HG03139 (cell line): Measurements from ENCODE around the gene SOX5.
"Not testable (repeated sequence)": the region's sequence is repeated elsewhere in the genome, so short reads cannot be mapped to it uniquely, and the experiment has no call there.

ENCODE experiments used
- ATAC-seq: cut with Tn5 transposase; IDR thresholded peaks from one replicate; pipeline ENCODE4 v1.9.1; 2021; ENCODE audit not compliant: unreplicated experiment

Gene SOX5

GRCh38 chr12:23909551-23909950 is 39.9 kb downstream of the SOX5 start:
- no peak for ATAC-seq

DNA sequence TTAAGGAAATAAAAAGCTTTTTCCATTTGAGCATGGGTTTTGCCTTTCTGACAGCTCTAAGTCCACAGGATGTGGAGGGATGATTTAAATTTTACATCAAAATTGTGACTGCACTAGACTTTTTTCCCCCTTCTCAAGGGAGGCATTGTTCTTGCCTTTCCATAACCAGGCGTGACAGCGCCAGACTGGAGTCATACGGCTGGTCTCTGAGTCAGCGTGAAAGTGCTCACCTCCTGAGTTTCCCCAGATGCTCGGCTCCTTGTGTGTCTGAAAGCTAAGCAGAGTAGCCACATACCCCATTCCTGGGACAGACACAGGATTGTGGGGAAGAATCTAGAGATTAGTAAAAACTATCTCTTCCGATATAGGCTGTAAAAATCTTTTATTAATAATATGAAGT is 43.1 kb downstream of the SOX5 start:
- ATAC-seq: no peak

DNA sequence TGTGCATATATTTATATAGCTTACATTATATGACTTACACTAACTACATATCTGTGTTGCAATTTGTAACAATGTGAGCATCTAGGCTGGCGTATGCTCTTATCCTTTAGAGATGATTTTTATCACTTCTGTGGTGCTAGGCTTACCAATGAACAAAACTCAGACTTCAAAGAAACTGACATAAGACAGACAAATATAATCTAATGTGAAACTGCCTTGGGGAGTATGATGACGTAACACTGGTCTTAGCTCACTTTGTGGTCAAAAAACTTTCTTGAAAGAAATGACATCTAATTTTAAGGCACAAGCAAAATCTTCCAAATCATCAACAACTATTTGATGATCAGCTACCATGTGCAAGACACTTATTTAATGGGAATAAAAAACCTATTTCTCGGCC is 50.0 kb downstream of the SOX5 start:
- ATAC-seq: no peak

DNA sequence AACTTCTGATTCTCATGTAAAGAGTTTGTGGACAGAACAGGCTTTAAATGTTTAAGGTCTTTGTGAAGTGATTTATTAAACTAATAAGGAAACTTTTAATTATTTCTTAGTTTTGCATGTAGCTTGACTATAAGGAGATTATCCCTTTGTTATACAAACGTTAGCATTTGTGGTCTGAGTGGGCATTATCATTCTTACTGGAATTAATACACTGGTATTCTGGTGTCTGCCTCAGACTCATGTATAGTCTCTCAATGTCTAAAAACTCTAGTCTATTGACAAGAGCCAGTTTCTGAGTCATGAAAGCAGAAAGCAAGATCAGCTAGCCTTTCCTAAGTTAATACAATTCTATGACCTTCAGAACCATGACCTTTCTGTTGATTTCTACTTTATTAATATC is 51.3 kb downstream of the SOX5 start:
- no peak for ATAC-seq

- ATAC-seq: no peak
Measured at GRCh38 chr12:23895792-23896218, 53.7 kb downstream of the SOX5 start.

GRCh38 chr12:23893611-23894010 is 55.9 kb downstream of the SOX5 start:
- no peak for ATAC-seq

DNA sequence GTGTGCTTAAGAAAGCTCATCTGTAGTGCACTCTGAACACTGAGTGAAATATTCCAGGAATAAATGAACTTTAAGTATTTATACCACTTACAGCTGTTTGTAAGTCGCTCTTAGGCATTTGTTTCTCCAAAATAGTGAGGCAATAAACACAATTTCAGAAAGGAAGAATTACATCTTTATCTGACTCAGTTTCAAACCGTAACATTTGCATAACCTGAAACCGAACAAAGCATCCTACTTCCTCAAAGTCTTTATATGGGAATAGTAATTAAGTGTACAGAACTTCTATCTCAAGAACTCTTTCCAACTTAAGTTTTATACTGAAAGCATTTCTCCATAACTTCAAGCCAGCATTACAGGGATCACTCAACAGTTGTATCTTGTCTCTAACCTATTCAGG is 58.4 kb downstream of the SOX5 start:
- no peak for ATAC-seq

DNA sequence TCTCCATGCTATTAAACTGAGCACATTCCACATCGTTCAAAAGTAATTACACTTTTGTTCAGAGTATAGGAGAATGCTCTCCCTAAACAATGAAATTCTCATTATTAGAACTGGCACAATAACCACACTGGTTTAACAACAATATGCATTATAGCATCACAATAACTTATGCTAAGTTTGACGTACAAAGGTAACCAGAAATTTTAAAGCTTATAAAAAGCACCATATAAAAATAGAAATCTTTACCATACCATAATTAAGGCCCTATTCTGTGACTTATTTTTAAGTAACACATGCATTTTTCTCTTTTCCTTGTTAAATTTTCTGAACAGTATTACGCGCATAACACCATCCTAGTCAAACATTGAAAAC is 60.4 kb downstream of the SOX5 start:
- ATAC-seq: no peak

- no peak for ATAC-seq
Measured at GRCh38 chr12:23888396-23889068, 60.9 kb downstream of the SOX5 start.

DNA sequence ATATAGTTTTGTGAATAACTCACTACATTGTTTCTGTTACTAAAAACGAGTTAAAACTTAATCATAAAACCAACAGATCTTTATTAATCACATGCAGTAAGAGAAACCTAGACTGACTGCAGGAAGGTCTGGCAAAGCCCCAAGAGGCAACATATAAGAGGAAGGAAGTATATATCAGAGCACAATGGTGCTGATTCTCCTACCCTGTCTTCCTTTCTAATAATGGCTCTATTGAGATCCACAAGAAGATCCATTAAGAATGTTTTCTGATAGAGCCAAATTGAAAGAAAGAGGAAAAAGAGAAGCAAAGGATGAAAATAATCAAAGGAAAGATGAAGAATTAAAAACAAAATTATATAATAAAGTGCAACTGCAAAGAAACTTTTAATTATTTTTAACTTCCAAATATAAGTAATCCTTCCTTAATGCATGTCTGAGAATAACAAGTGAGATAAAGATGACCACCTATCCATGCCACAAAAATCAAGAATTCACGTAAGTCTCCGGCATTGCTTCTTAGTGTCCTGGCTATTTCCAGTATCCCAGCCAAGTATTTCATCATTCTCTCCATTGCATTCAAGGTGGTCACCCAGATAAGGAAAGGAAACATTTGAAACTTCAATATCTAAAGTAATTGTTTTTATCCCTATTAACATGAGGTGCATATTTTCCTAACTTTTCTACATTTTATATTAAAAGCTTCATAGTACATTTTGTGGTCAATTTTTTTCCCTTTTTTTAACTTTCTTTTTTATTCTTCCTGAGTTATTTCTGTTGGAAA is 62.2 kb downstream of the SOX5 start:
- no peak for ATAC-seq

GRCh38 chr12:23885394-23885793 is 64.1 kb downstream of the SOX5 start:
- no peak for ATAC-seq

DNA sequence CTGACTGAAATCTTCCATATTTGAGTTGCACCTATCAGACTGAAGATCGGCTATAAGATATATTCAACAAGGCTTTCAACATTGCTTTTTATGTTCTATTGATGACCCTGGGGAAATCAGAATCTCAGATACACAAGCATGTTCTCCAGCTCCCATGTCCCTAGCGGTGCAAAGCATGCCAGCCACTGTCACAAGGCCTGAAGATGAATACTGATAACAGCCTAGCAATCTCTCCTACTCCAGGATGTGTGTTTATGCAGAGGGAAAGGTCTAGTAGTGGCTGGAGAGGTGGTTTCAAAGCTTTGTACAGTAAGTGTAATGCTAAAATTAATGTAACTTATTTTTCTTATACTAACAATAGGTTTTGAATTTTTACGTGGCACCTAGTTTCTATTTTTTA is 64.6 kb downstream of the SOX5 start:
- ATAC-seq: no peak

- ATAC-seq: no peak
Measured at GRCh38 chr12:23880988-23881387, 68.5 kb downstream of the SOX5 start.

- ATAC-seq: not testable (repeated sequence)
Measured at GRCh38 chr12:23876618-23877017, 72.9 kb downstream of the SOX5 start.

DNA sequence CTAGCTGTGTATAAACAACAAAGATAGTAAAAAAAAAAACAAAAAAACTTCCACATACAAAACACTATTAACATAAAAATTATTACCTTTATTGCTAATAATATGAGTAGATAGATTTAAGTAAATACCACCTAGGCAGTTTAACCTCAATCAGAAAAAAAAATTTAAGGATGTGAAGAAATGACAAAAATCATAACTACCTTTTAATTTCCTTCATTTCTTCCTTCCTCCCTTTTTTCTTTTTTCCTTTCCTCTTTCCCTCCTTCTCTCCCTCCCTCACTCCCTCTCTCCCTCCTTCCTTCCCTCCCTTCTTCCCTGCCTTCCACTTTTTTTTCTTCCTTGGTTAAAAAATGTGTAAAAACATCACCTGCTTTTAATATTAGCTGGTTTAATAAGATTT is 81.7 kb downstream of the SOX5 start:
- no peak for ATAC-seq

- ATAC-seq: no peak
Measured at GRCh38 chr12:23862701-23863100, 86.8 kb downstream of the SOX5 start.

- ATAC-seq: no peak
Measured at GRCh38 chr12:23860019-23860418, 89.5 kb downstream of the SOX5 start.

- no peak for ATAC-seq
Measured at GRCh38 chr12:23857178-23857577, 92.3 kb downstream of the SOX5 start.

DNA sequence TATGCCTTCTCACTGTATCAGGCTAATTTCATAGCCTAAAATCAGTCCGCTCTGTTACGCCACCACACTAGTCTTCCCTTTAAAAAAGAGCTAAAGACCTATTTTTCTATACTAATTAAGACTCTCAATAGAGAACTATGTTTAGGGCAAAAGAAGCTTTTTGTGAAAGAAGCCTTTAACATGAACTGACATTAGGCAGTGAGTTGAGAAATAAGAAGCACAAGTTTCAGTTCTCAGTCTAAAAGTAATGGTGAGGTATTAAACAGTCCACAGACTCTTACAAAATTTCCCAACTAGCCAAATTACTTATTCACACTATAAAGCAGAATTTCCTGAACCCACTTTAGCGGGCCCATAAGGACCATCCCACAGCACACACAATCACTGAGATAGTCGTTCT is 93.7 kb downstream of the SOX5 start:
- ATAC-seq: no peak

DNA sequence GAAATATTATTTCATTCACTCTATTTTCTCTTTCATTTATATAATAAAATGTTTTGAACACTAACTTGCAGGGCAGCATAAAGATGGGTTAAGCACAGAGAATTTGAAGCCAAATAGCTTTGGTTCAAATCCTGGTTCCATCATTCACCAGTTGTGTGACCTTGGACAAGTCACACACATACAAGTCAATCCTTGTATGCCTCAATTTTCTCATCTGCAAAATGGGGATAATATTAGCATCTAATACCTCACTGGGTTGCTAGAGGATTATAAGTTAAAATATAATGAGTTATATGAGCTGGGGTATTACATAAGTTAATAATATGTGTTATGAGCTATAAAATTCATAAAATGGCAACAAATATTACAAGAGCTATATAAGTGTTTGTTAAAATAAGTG is 94.9 kb downstream of the SOX5 start:
- ATAC-seq: no peak

- no peak for ATAC-seq
Measured at GRCh38 chr12:23853640-23854039, 95.8 kb downstream of the SOX5 start.

DNA sequence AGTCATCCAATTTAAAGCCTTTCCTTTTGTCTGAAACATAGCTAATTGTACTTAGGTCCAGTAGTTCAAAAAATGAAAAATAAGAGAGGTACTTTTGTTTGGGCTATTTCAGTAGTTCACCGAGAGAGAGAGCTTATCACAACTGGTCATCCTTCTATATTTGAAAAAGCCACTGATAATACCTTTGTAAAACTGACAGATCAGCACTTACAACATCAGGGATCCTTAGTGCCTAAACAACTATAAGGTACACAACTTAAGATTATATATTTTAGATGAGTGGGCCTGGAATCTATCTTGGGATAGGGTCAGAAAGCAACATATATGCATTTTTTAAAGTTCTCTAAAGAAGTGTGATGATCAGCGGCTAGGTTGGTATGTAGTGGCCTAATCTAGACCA is 97.9 kb downstream of the SOX5 start:
- no peak for ATAC-seq

DNA sequence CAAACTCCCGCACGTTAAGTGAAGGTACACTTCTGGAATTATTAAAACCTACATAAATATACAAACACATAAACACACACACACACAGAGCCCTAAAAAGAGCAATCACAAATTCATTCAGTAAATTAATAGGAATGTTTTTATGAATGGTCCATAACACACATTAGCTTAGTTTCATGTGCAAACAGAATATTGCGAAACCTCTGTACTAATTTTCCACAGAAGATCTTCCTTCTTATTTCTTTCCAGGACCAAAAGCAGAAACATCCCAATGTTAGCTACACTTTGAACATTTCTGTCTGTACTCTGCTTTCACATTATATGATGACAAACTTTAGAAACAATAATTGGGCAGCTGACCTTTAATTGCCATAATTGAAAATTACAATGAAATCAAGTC is 101.6 kb downstream of the SOX5 start:
- no peak for ATAC-seq
